Neural progenitor cell (in vitro differentiated cells): ENCODE data around the gene NFE2. TPM values are rescaled to one million over a fixed set of nuclear protein-coding genes. Genes with fewer than 3 reads are reported as not detected.

ENCODE experiments used
- DNase-seq: peaks from one replicate; pipeline ENCODE4 v3.0.0-alpha.2; 2016; ENCODE audit warnings: low spot score
- H2AFZ ChIP-seq: fragments of 200-600 bp; sonication (generic); replicated peaks from 2 replicates; pipeline ENCODE4 v1.6.1; 2016; ENCODE audit warnings: antibody characterized with exemption
- H3F3A ChIP-seq: fragments of 200-600 bp; sonication (generic); 2 replicates; pipeline ENCODE4 v1.6.1; 2016; ENCODE audit warnings: antibody characterized with exemption, low read depth
- H3K27ac ChIP-seq: fragments of 200-600 bp; sonication (generic); 2 replicates; pipeline ENCODE4 v1.5.1; 2016; ENCODE audit warnings: mild to moderate bottlenecking
- H3K27me3 ChIP-seq: fragments of 200-600 bp; sonication (generic); 2 replicates; pipeline ENCODE4 v1.6.1; 2016; ENCODE audit warnings: mild to moderate bottlenecking, moderate library complexity
- H3K36me3 ChIP-seq: fragments of 200-600 bp; sonication (generic); 2 replicates; pipeline ENCODE4 v1.5.1; 2016
- H3K4me1 ChIP-seq: fragments of 200-600 bp; sonication (generic); 2 replicates; pipeline ENCODE4 v1.6.1; 2016; ENCODE audit warnings: mixed run types
- H3K4me2 ChIP-seq: fragments of 200-600 bp; sonication (generic); 2 replicates; pipeline ENCODE4 v1.6.1; 2016
- H3K4me3 ChIP-seq: fragments of 200-600 bp; sonication (generic); 2 replicates; pipeline ENCODE4 v1.5.1; 2016
- H3K79me2 ChIP-seq: fragments of 200-600 bp; sonication (generic); 2 replicates; pipeline ENCODE4 v1.6.1; 2016; ENCODE audit warnings: low read depth
- H3K9ac ChIP-seq: fragments of 200-600 bp; sonication (generic); 2 replicates; pipeline ENCODE4 v1.6.1; 2016
- H3K9me3 ChIP-seq: fragments of 200-600 bp; sonication (generic); 2 replicates; pipeline ENCODE4 v1.5.1; 2016; ENCODE audit warnings: low read depth
- H4K20me1 ChIP-seq: fragments of 200-600 bp; sonication (generic); 2 replicates; pipeline ENCODE4 v1.6.1; 2016; ENCODE audit warnings: low read depth
- H3K27ac Mint-ChIP-seq: 3 replicates; pipeline ENCODE4 v1.8.0; 2021; ENCODE audit warnings: mixed read lengths
- H3K27me3 Mint-ChIP-seq: 2 replicates; pipeline ENCODE4 v1.8.0; 2022; ENCODE audit warnings: low read depth, mild to moderate bottlenecking, inconsistent platforms, moderate library complexity, mixed read lengths; ENCODE audit not compliant: insufficient read depth
- H3K36me3 Mint-ChIP-seq: 3 replicates; pipeline ENCODE4 v1.8.0; 2021; ENCODE audit warnings: mixed read lengths
- H3K4me1 Mint-ChIP-seq: 3 replicates; pipeline ENCODE4 v1.8.0; 2021; ENCODE audit warnings: mixed read lengths
- H3K4me3 Mint-ChIP-seq: 3 replicates; pipeline ENCODE4 v1.8.0; 2021; ENCODE audit warnings: mild to moderate bottlenecking, moderate library complexity, mixed read lengths
- H3K9me3 Mint-ChIP-seq: 3 replicates; pipeline ENCODE4 v1.8.0; 2020; ENCODE audit warnings: mixed read lengths
- CTCF ChIP-seq: fragments of 200-600 bp; sonication (generic); IDR thresholded peaks from 2 replicates; pipeline ENCODE4 v1.5.1; 2017; ENCODE audit warnings: antibody characterized with exemption, mild to moderate bottlenecking
- EZH2 ChIP-seq: fragments of 200-600 bp; sonication (generic); IDR thresholded peaks from 2 replicates; pipeline ENCODE4 v1.6.1; 2017; ENCODE audit warnings: antibody characterized with exemption, mild to moderate bottlenecking, moderate library complexity
- EZH2phosphoT487 ChIP-seq: fragments of 200-600 bp; sonication (generic); IDR thresholded peaks from 2 replicates; pipeline ENCODE4 v1.6.1; 2017; ENCODE audit warnings: antibody characterized with exemption
- total RNA-seq: library from RNA; depleted of rRNA; stranded (reverse); fragments of >200 nt; gene quantifications from 2 replicates; pipeline ENCODE4 v1.2.3, GENCODE V29; 2015; ENCODE audit warnings: low replicate concordance

The NFE2 gene
- 2.8 and 4.3 TPM in 2 replicates for total RNA-seq

- H3K27ac ChIP-seq, result peak within 1 kb of the TSS; percentile 74
- no peaks in the 10 kb centered on the region for H3K27me3 ChIP-seq
- no peaks in the 10 kb centered on the region for H3K9me3 ChIP-seq
- H4K20me1 ChIP-seq, result no peaks in the 10 kb centered on the region
- peaks cover 5% of the 10 kb centered on the region for H3K79me2 ChIP-seq
- Mint-ChIP-seq H3K27ac (peak within 1 kb of the TSS; percentile 76), H3K27me3 (peaks cover 11% of the 10 kb centered on the region), H3K9me3 (no peaks in the 10 kb centered on the region), H3K4me3 (peak within 1 kb of the TSS; percentile 79), H3K36me3 (no peaks in the 10 kb centered on the region), H3K4me1 (peaks cover 34% of the 10 kb centered on the region)
- peak within 1 kb of the TSS; percentile 89 for H2AFZ ChIP-seq
- H3F3A ChIP-seq, result peaks cover 29% of the 10 kb centered on the region
- peak within 1 kb of the TSS; percentile 80 for H3K4me2 ChIP-seq
- peak within 1 kb of the TSS; percentile 40 for H3K4me3 ChIP-seq
- no peaks in the 10 kb centered on the region for H3K36me3 ChIP-seq
- H3K9ac ChIP-seq, result peak within 1 kb of the TSS; percentile 42
- peak; percentile 94 for DNase-seq
- H3K4me1 ChIP-seq, result peaks cover 42% of the 10 kb centered on the region
- no peak for TF ChIP-seq EZH2phosphoT487
- no peak for TF ChIP-seq CTCF
- no peak for TF ChIP-seq EZH2
Measured at GRCh38 chr12:54300732-54301427, at the start of gene NFE2. NFE2 (minus strand) TSS chr12:54301015; CDS start chr12:54295248, 5,767 bp downstream.

GRCh38 chr12:54349679-54350078 lies 48.9 kb upstream of the NFE2 start:
- H4K20me1 ChIP-seq, result no peaks in the 10 kb centered on the region
- peak overlapping the region; percentile 99 for H3K27ac ChIP-seq
- no peak overlapping the region for H3K9ac ChIP-seq
- peaks cover 76% of the 10 kb centered on the region for H3K4me1 Mint-ChIP-seq
- peak overlapping the region; percentile 43 for H3K4me3 ChIP-seq
- H3K9me3 Mint-ChIP-seq, result no peaks in the 10 kb centered on the region
- peak overlapping the region; percentile 100 for H3K27ac Mint-ChIP-seq
- peaks cover 34% of the 10 kb centered on the region for H3K36me3 Mint-ChIP-seq
- peak overlapping the region; percentile 66 for H3K4me3 Mint-ChIP-seq
- H3F3A ChIP-seq, result peaks cover 78% of the 10 kb centered on the region
- H3K9me3 ChIP-seq, result no peaks in the 10 kb centered on the region
- TF ChIP-seq CTCF (no peak), EZH2 (no peak), EZH2phosphoT487 (no peak)
- no peak for DNase-seq
- H3K4me1 ChIP-seq, result peaks cover 77% of the 10 kb centered on the region
- peak overlapping the region; percentile 90 for H3K4me2 ChIP-seq
- H2AFZ ChIP-seq, result no peak overlapping the region
- no peaks in the 10 kb centered on the region for H3K27me3 Mint-ChIP-seq
- H3K36me3 ChIP-seq, result no peaks in the 10 kb centered on the region
- H3K27me3 ChIP-seq, result no peaks in the 10 kb centered on the region
- peaks cover 4% of the 10 kb centered on the region for H3K79me2 ChIP-seq

- H3K27me3 ChIP-seq, result no peaks in the 10 kb centered on the region
- Mint-ChIP-seq H3K9me3 (no peaks in the 10 kb centered on the region), H3K4me3 (no peak overlapping the region), H3K27ac (peak overlapping the region; percentile 100), H3K36me3 (peaks cover 34% of the 10 kb centered on the region), H3K4me1 (peaks cover 74% of the 10 kb centered on the region), H3K27me3 (no peaks in the 10 kb centered on the region)
- H3K4me2 ChIP-seq, result peak overlapping the region; percentile 90
- no peaks in the 10 kb centered on the region for H3K36me3 ChIP-seq
- H3K27ac ChIP-seq, result peak overlapping the region; percentile 99
- no peak for DNase-seq
- peaks cover 3% of the 10 kb centered on the region for H3K79me2 ChIP-seq
- no peak overlapping the region for H2AFZ ChIP-seq
- peaks cover 71% of the 10 kb centered on the region for H3F3A ChIP-seq
- no peaks in the 10 kb centered on the region for H3K9me3 ChIP-seq
- no peaks in the 10 kb centered on the region for H4K20me1 ChIP-seq
- TF ChIP-seq EZH2 (no peak), CTCF (no peak), EZH2phosphoT487 (no peak)
- no peak overlapping the region for H3K9ac ChIP-seq
- H3K4me1 ChIP-seq, result peaks cover 71% of the 10 kb centered on the region
- H3K4me3 ChIP-seq, result no peak overlapping the region
Measured at GRCh38 chr12:54349036-54349435, 48.2 kb upstream of the NFE2 start.
